Amniotic stem cell (primary cell): ENCODE measurements around the gene JAK3.
"Not testable (repeated sequence)": the region's sequence is repeated elsewhere in the genome, so short reads cannot be mapped to it uniquely, and the experiment has no call there.

Experiments
- DNase-seq: peaks from one replicate; lab custom pipeline; 2025; lab: John Stamatoyannopoulos, UW

JAK3 gene

GRCh38 chr19:17803264-17803896 is 44.4 kb downstream of the JAK3 start:
- DNase-seq = no peak

GRCh38 chr19:17802137-17802858 is 45.5 kb downstream of the JAK3 start:
- no peak for DNase-seq

- DNase-seq = not testable (repeated sequence)
Observed at GRCh38 chr19:17798599-17798998, 49.2 kb downstream of the JAK3 start.

GRCh38 chr19:17797424-17798201 is 50.2 kb downstream of the JAK3 start:
- DNase-seq = no peak

GRCh38 chr19:17796838-17797423 is 50.9 kb downstream of the JAK3 start:
- no peak for DNase-seq

- no peak for DNase-seq
Observed at GRCh38 chr19:17796013-17796837, 51.6 kb downstream of the JAK3 start.

- DNase-seq = no peak
Observed at GRCh38 chr19:17795495-17795856, 52.3 kb downstream of the JAK3 start.

- no peak for DNase-seq
Observed at GRCh38 chr19:17794731-17795494, 52.9 kb downstream of the JAK3 start, which contains the start of gene B3GNT3. Gene B3GNT3, plus strand, starts transcription at chr19:17795138. Its CDS starts 12,670 bp downstream, at chr19:17807808.

GRCh38 chr19:17794412-17794730 is 53.4 kb downstream of the JAK3 start:
- DNase-seq = no peak

GRCh38 chr19:17790059-17790780 is 57.6 kb downstream of the JAK3 start:
- no peak for DNase-seq

- DNase-seq = no peak
Observed at GRCh38 chr19:17788632-17789031, 59.1 kb downstream of the JAK3 start.

GRCh38 chr19:17787274-17787913 is 60.4 kb downstream of the JAK3 start:
- DNase-seq = no peak

GRCh38 chr19:17784201-17785008 is 63.4 kb downstream of the JAK3 start:
- DNase-seq = no peak

GRCh38 chr19:17783721-17784120 is 64.1 kb downstream of the JAK3 start:
- not testable (repeated sequence) for DNase-seq

GRCh38 chr19:17780781-17781180 is 67.0 kb downstream of the JAK3 start:
- no peak for DNase-seq

- DNase-seq = no peak
Observed at GRCh38 chr19:17778968-17779929, 68.5 kb downstream of the JAK3 start.

- no peak for DNase-seq
Observed at GRCh38 chr19:17778251-17778967, 69.4 kb downstream of the JAK3 start.
